GM10847 (cell line): ENCODE data around the gene CRACR2A.

Experiments used
- POLR2A ChIP-seq: IDR thresholded peaks from 2 replicates; pipeline ENCODE4 v1.6.1; 2011; ENCODE audit not compliant: insufficient read length; ENCODE audit errors: extremely low read depth

CRACR2A gene

DNA sequence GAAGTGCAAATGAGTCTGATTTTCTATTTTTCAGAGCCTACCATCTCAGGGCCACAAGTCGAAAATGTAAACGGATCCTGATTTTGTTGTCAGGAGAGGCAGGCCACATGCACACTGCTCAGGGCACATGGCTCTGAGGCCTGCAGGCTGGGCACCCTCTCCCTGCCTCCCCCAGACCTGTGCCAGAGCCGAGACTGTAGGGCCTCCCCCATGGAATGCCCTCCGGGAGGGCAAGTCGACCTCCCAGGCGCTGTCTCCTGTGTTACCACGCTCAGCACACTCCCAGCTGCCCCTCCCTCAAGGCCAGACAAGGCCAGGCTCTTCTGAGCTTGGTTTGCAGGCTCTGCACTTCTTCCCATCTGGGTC, 121.7 kb downstream of the CRACR2A start:
- no peak for TF ChIP-seq POLR2A

GRCh38 chr12:3630621-3631271, 122.2 kb downstream of the CRACR2A start:
- no peak for TF ChIP-seq POLR2A

- TF ChIP-seq POLR2A: no peak
Observed at GRCh38 chr12:3630111-3630510, 122.8 kb downstream of the CRACR2A start.

DNA sequence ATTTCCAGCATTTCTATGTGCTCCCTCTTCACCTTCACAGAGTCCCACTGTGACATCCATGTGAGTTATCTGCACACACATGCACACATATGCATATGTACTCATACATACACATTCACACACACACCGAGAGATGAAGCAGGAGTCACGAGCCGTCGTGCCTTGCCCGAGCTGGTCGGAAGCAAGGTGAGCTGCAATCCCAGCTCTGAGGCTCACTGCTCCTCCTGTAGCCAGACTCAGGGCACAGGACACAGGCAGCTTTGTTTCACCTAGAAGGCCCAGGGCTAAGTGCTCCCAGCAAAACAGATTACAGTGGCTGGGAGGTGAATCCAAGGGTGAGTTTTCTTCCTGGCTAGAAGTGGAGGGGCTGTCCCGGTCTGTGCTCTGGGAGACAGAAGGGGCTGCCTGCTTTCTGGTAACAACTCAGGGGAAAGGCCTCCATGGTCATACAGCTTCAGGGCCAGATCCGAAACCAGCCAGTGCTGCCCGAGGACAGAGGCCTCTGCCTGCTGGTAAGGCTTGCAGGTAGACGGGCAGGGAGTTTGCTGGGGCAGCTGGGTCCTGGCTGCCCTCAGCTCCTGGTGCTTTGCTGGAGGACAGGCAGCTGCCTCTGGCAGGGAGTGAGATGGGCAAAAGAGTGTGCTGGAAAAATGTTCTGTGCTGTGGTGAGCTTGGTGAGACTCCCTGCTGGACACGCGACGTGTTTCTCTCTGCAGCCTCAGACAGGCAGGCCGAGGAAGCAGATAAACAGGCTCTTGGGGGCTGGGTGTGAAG, 123.7 kb downstream of the CRACR2A start:
- no peak for TF ChIP-seq POLR2A

- no peak for TF ChIP-seq POLR2A
Observed at GRCh38 chr12:3628629-3629028, 124.3 kb downstream of the CRACR2A start.

GRCh38 chr12:3627336-3627735, 125.6 kb downstream of the CRACR2A start:
- no peak for TF ChIP-seq POLR2A

- TF ChIP-seq POLR2A: no peak
Observed at GRCh38 chr12:3624273-3624672, 128.6 kb downstream of the CRACR2A start.

GRCh38 chr12:3622822-3623690, 129.9 kb downstream of the CRACR2A start:
- TF ChIP-seq POLR2A: no peak

- TF ChIP-seq POLR2A: no peak
Observed at GRCh38 chr12:3622021-3622821, 130.7 kb downstream of the CRACR2A start.

DNA sequence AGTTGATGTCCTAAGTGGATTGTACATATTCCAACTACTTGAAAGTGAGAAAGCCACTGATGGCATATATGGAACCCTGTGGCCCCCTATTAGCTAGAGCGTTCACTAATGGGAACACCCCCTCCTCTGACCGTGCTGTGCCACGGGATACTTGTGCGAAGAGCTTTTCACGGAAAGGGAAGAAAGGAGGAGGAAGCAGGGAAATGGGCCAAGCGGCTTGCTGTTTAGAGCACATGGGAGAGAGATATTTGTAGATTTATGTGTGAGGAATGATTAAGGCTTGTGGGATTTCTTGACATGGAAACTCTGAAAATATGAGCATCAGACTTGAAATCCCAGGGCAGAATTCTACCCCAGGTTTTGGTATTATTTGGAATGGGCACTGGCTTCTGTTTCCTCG, 132.1 kb downstream of the CRACR2A start:
- no peak for TF ChIP-seq POLR2A

GRCh38 chr12:3617565-3617964, 135.3 kb downstream of the CRACR2A start:
- no peak for TF ChIP-seq POLR2A

DNA sequence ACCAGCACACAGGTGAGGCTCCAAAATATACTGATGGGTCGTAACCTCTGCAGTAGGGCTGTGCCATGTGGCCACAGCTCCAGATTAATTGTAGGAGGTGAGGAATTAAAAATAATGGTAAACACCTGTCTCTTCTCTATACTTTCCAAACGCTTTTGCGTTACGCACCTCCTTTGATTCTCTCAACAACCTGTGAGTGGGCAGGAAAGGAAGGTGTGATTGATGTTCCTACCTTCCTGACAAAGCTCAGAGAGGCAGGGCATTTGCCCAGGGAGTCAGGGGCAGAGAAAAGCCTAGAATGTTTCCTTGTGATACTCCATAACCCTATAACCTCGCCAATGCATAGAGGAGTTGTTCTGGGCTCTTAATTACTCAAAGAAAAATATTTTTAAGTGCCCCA, 137.0 kb downstream of the CRACR2A start:
- no peak for TF ChIP-seq POLR2A

DNA sequence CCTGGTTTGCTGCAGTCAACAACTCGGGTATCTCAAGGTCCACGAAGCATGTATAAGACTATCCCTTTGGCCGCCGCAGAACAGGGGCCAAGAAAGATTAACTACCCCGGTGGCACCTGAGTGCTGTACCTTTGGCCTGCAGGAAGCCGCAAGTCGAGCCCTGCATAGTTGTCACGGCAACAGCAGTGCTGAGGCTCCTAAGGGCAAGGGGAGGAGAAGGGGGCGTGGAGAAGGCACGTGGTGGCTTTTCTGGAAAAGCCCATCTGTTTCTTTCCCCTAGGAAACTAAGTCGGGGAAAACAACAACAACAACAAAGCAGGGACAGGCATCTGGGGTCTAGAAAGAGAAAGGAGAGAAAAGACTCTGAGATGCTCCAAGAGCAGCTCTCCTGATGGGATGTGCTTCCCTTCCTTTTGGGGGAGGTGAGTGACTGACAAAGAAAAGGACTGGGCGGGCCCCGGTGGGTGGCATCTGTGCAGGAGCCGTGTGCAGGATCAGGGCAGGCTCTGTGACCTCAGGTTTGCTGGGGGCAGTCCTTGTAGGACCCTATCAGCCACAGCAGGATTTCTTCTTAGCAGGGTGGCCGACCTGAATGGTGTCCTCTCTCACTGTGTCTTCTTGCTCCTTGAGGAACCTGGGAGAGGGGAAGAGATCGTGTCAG, 138.0 kb downstream of the CRACR2A start:
- TF ChIP-seq POLR2A: no peak

DNA sequence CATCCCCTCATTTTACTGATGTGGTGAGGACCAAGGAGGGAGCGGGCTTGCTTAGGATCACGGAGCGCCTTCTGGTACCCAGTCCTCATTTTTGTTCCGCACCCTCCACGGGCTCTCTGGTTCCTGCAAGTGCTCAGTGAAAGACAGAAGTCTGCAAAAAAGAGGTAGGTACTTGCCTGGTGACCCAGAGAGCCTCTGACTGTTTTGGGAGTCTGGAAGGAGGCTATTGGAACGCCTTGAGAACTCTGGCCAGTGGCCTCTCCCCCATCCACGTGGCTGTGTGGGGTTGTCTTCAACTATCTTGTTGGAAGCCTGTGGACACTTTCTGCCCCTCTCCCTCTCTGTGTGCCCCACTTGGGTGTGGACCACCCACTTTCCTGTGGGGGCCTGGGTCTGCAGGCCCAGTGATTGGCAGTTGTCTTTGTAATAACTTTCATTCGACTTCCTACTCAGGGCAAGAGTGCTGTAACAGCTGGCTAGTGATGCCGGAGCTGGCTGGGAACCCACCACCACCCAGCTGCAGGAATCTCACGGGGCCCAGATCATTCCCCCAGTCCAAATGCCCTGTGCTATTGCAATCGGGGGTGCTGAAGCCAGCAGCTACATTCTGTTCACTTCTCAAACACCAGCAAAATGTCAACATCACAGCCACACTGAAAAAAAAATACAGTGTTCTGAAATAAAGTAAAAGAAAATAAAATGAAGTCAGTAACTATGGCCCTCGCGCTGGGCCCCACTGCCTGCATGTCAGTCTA, 139.1 kb downstream of the CRACR2A start:
- no peak for TF ChIP-seq POLR2A
